Tibial nerve (tissue), 3 donors: ENCODE measurements around the gene AKAP11.

ENCODE experiments used
- CTCF ChIP-seq, 5 experiments: fragments of 200-600 bp in 3 of 5; fragments of 450-650 bp in 2 of 5; sonication (generic) in 3 of 5; IDR thresholded peaks; one replicate each; pipeline ENCODE4 v1.5.1; 2016 to 2019; ENCODE audit warnings: antibody characterized with exemption in 5 of 5, mild to moderate bottlenecking in 3 of 5, moderate library complexity in 2 of 5
- POLR2A ChIP-seq, 2 donors: fragments of 450-650 bp; IDR thresholded peaks; one replicate each; pipeline ENCODE4 v1.6.1; 2017; ENCODE audit warnings: antibody characterized with exemption in 2 of 2, mild to moderate bottlenecking in 2 of 2, moderate library complexity in 2 of 2

DNA sequence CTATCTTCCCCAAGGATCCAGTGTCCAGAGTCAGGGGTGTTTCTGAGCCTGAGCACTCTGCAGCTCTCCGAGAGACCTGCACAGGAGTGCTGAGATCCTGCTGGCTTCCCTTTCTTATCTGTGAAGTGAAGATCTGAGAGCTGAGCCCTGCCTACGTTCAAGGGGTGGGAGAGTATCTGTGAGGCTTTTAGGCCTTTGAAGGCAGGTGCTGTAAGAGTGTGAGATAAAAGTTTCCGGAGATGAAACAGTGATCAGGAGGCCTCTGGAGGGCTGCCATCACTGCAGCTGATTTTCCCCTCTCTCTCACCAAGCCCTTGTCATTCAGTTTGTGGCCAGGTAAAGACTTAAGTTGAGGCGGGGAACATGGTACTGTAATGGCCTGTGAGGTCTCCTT lies 83.1 kb downstream of the AKAP11 start:
- TF ChIP-seq CTCF (IDR thresholded peaks at IDR 0.05) (no peak), POLR2A (IDR thresholded peaks at IDR 0.05) (no peak)
